ENCODE data around the gene KRT17. TPM values are rescaled to one million over a fixed set of nuclear protein-coding genes. Genes with fewer than 3 reads are reported as not detected.

Gene KRT17
- total RNA-seq, 2 donors from 2014 or later = 2.8 to 5.1 TPM

GRCh38 chr17:41656249-41657023, 32.1 kb upstream of the KRT17 start:
- no peak for DNase-seq (ENCODE audit: low spot score)
- intact Hi-C loops (cut with DNase I) = loop anchor here in 1 of 2 donors (10.0 kb wide), 2 partner anchors 92 to 752 kb away; no protein-coding TSS in a partner anchor

GRCh38 chr17:41655611-41656111, 31.3 kb upstream of the KRT17 start:
- intact Hi-C loops (cut with DNase I) = loop anchor here in 1 of 2 donors (10.0 kb wide), 2 partner anchors 91 to 751 kb away; no protein-coding TSS in a partner anchor
- DNase-seq (ENCODE audit: low spot score) = no peak

- DNase-seq (ENCODE audit: low spot score) = no peak
- intact Hi-C loops (cut with DNase I) = loop anchor here in 1 of 2 donors (10.0 kb wide), 2 partner anchors 90 to 750 kb away; no protein-coding TSS in a partner anchor
Observed at GRCh38 chr17:41654678-41655607, 30.6 kb upstream of the KRT17 start.

- DNase-seq (ENCODE audit: low spot score) = no peak
- intact Hi-C loops (cut with DNase I) = loop anchor here in 1 of 2 donors (10.0 kb wide), 2 partner anchors 89 to 749 kb away; no protein-coding TSS in a partner anchor
Observed at GRCh38 chr17:41653892-41654677, 29.7 kb upstream of the KRT17 start.

- no peak for DNase-seq (ENCODE audit: low spot score)
- intact Hi-C loops (cut with DNase I) = loop anchor here in 1 of 2 donors (10.0 kb wide), 2 partner anchors 89 to 749 kb away; no protein-coding TSS in a partner anchor
Observed at GRCh38 chr17:41653421-41653820, 29.0 kb upstream of the KRT17 start.

GRCh38 chr17:41652461-41652970, 28.1 kb upstream of the KRT17 start:
- intact Hi-C loops (cut with DNase I) = loop anchor here in 1 of 2 donors (10.0 kb wide), 2 partner anchors 88 to 748 kb away; no protein-coding TSS in a partner anchor
- no peak for DNase-seq (ENCODE audit: low spot score)

- intact Hi-C loops (cut with DNase I) = loop anchor here in 1 of 2 donors (10.0 kb wide), 2 partner anchors 87 to 747 kb away; no protein-coding TSS in a partner anchor
Observed at GRCh38 chr17:41651625-41652460, 27.5 kb upstream of the KRT17 start.

GRCh38 chr17:41650794-41651624, 26.6 kb upstream of the KRT17 start:
- DNase-seq (ENCODE audit: low spot score) = no peak

More at GRCh38 chr17:41651625-41652460, 27.5 kb upstream of the KRT17 start:
- no peak for DNase-seq (ENCODE audit: low spot score)

GRCh38 chr17:41649923-41650519, 25.6 kb upstream of the KRT17 start:
- intact Hi-C loops (cut with DNase I) = loop anchor here (5.0 to 10.0 kb wide), 4 partner anchors 85 to 745 kb away; no protein-coding TSS in a partner anchor
- no peak for DNase-seq (ENCODE audit: low spot score)

More at GRCh38 chr17:41650794-41651624, 26.6 kb upstream of the KRT17 start:
- intact Hi-C loops (cut with DNase I) = loop anchor here in 1 of 2 donors (10.0 kb wide), 2 partner anchors 86 to 746 kb away; no protein-coding TSS in a partner anchor

GRCh38 chr17:41648411-41649195, 24.2 kb upstream of the KRT17 start:
- intact Hi-C loops (cut with DNase I) = loop anchor here (5.0 to 10.0 kb wide), 2 partner anchors 96 to 104 kb away; no protein-coding TSS in a partner anchor
- peak; percentile 95 for DNase-seq (ENCODE audit: low spot score)

GRCh38 chr17:41647940-41648410, 23.6 kb upstream of the KRT17 start:
- DNase-seq (ENCODE audit: low spot score) = peak; percentile 97
- intact Hi-C loops (cut with DNase I) = loop anchor here (5.0 to 10.0 kb wide), 2 partner anchors 96 to 103 kb away; no protein-coding TSS in a partner anchor

- no peak for DNase-seq (ENCODE audit: low spot score)
- intact Hi-C loops (cut with DNase I) = loop anchor here (5.0 to 10.0 kb wide), 2 partner anchors 95 to 102 kb away; no protein-coding TSS in a partner anchor
Observed at GRCh38 chr17:41647038-41647813, 22.9 kb upstream of the KRT17 start.

GRCh38 chr17:41642252-41643156, 18.1 kb upstream of the KRT17 start:
- intact Hi-C loops (cut with DNase I) = loop anchor here in 1 of 2 donors (10.0 kb wide), 1 partner anchor 98 kb away; no protein-coding TSS in a partner anchor
- no peak for DNase-seq (ENCODE audit: low spot score)
